ENCODE data around the gene GNPTG.

- TF ChIP-seq FIP1L1 (IDR thresholded peaks at IDR 0.05; ENCODE audit: low read depth, low read length, poor library complexity, severe bottlenecking) (no peak), POLR2A (conservative IDR thresholded peaks at IDR 0.05) (no peak; the same call in 1 of the 2 replicates), NR2C1 (IDR thresholded peaks at IDR 0.05) (no peak), NR2C1 (tag; IDR thresholded peaks at IDR 0.05) (no peak), PREB (CRISPR knock-in tag; IDR thresholded peaks at IDR 0.05) (no peak)
Measured at GRCh38 chr16:1364510-1364909, 12.8 kb downstream of the GNPTG start.
